ENCODE data around the gene YIPF2.

- TF ChIP-seq CHD4 (IDR thresholded peaks at IDR 0.05) = no peak
- TF ChIP-seq JUND (IDR thresholded peaks at IDR 0.05; ENCODE audit: low read depth, low read length) = no peak
- no peak for TF ChIP-seq DPF2 (IDR thresholded peaks at IDR 0.05)
- TF ChIP-seq, protein P1, sequence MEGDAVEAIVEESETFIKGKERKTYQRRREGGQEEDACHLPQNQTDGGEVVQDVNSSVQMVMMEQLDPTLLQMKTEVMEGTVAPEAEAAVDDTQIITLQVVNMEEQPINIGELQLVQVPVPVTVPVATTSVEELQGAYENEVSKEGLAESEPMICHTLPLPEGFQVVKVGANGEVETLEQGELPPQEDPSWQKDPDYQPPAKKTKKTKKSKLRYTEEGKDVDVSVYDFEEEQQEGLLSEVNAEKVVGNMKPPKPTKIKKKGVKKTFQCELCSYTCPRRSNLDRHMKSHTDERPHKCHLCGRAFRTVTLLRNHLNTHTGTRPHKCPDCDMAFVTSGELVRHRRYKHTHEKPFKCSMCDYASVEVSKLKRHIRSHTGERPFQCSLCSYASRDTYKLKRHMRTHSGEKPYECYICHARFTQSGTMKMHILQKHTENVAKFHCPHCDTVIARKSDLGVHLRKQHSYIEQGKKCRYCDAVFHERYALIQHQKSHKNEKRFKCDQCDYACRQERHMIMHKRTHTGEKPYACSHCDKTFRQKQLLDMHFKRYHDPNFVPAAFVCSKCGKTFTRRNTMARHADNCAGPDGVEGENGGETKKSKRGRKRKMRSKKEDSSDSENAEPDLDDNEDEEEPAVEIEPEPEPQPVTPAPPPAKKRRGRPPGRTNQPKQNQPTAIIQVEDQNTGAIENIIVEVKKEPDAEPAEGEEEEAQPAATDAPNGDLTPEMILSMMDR (IDR thresholded peaks at IDR 0.05 in 2 of 3, conservative IDR thresholded peaks at IDR 0.05 in 1 of 3; ENCODE audit: control insufficient read depth in 2 of 3, extremely low read depth in 1 of 3, insufficient read depth in 1 of 3, low read depth in 3 of 3, low read length in 3 of 3) = no peak
- TF ChIP-seq TAF1 (IDR thresholded peaks at IDR 0.05; ENCODE audit: borderline replicate concordance, low read depth, low read length) = no peak
These were observed 16.7 kb downstream of the YIPF2 start for GRCh38 chr19:10911579-10912363.
